WTC11 (cell line): ENCODE data around the gene PLIN1.

Experiments used
- AFF4 ChIP-seq: sonication (generic); formaldehyde crosslinking; IDR thresholded peaks from 2 replicates; pipeline ENCODE4 v1.8.1; 2023; ENCODE audit warnings: mild to moderate bottlenecking, missing genetic modification reagents, borderline replicate concordance
- ATF2 ChIP-seq: sonication (generic); formaldehyde crosslinking; IDR thresholded peaks from 2 replicates; pipeline ENCODE4 v1.8.1; 2022; ENCODE audit warnings: low read depth, missing genetic modification reagents, borderline replicate concordance
- ATF3 ChIP-seq: sonication (generic); formaldehyde crosslinking; conservative IDR thresholded peaks from 2 replicates; pipeline ENCODE4 v1.8.1; 2022; ENCODE audit warnings: mild to moderate bottlenecking, missing genetic modification reagents
- CREB1 ChIP-seq: sonication (generic); formaldehyde crosslinking; IDR thresholded peaks from 2 replicates; pipeline ENCODE4 v1.8.0; 2023; ENCODE audit warnings: mild to moderate bottlenecking, missing genetic modification reagents
- ELF4 ChIP-seq: sonication (generic); formaldehyde crosslinking; IDR thresholded peaks from 2 replicates; pipeline ENCODE4 v1.8.1; 2022; ENCODE audit warnings: low read depth, mild to moderate bottlenecking, moderate library complexity, missing genetic modification reagents
- EMX1 ChIP-seq: fragments of 250-450 bp; sonication (Bioruptor Pico); IDR thresholded peaks from 2 replicates; pipeline ENCODE4 v1.8.0; 2021; ENCODE audit warnings: mild to moderate bottlenecking
- ESRRA ChIP-seq: sonication (generic); formaldehyde crosslinking; IDR thresholded peaks from 2 replicates; pipeline ENCODE4 v1.8.1; 2022; ENCODE audit warnings: mild to moderate bottlenecking, missing genetic modification reagents, borderline replicate concordance
- ETV6 ChIP-seq: sonication (generic); formaldehyde crosslinking; IDR thresholded peaks from 2 replicates; pipeline ENCODE4 v1.8.1; 2022; ENCODE audit warnings: mild to moderate bottlenecking, missing genetic modification reagents
- FOXP1 ChIP-seq: sonication (generic); formaldehyde crosslinking; IDR thresholded peaks from 2 replicates; pipeline ENCODE4 v1.8.0; 2022; ENCODE audit warnings: missing genetic modification reagents, mild to moderate bottlenecking, moderate library complexity, borderline replicate concordance
- IRF2 ChIP-seq: sonication (generic); formaldehyde crosslinking; IDR thresholded peaks from 2 replicates; pipeline ENCODE4 v1.8.0; 2022; ENCODE audit warnings: low read depth, missing genetic modification reagents, borderline replicate concordance
- TF ChIP-seq, protein P1 (sequence below): fragments of 200-600 bp; IDR thresholded peaks from 2 replicates; pipeline ENCODE4 v1.8.0; 2022; ENCODE audit warnings: antibody characterized with exemption
- TF ChIP-seq, protein P2 (sequence below): sonication (generic); formaldehyde crosslinking; IDR thresholded peaks from 2 replicates; pipeline ENCODE4 v1.8.0; 2022; ENCODE audit warnings: mild to moderate bottlenecking, missing genetic modification reagents

- TF ChIP-seq, protein P1, sequence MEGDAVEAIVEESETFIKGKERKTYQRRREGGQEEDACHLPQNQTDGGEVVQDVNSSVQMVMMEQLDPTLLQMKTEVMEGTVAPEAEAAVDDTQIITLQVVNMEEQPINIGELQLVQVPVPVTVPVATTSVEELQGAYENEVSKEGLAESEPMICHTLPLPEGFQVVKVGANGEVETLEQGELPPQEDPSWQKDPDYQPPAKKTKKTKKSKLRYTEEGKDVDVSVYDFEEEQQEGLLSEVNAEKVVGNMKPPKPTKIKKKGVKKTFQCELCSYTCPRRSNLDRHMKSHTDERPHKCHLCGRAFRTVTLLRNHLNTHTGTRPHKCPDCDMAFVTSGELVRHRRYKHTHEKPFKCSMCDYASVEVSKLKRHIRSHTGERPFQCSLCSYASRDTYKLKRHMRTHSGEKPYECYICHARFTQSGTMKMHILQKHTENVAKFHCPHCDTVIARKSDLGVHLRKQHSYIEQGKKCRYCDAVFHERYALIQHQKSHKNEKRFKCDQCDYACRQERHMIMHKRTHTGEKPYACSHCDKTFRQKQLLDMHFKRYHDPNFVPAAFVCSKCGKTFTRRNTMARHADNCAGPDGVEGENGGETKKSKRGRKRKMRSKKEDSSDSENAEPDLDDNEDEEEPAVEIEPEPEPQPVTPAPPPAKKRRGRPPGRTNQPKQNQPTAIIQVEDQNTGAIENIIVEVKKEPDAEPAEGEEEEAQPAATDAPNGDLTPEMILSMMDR: no peak
- TF ChIP-seq FOXP1 (no peak), IRF2 (CRISPR knock-in tag) (no peak), ELF4 (CRISPR knock-in tag) (no peak), ESRRA (CRISPR knock-in tag) (no peak), CREB1 (no peak), EMX1 (CRISPR knock-in tag) (no peak), ATF3 (CRISPR knock-in tag) (no peak), AFF4 (CRISPR knock-in tag) (no peak), ATF2 (no peak), ETV6 (no peak)
- TF ChIP-seq, protein P2, sequence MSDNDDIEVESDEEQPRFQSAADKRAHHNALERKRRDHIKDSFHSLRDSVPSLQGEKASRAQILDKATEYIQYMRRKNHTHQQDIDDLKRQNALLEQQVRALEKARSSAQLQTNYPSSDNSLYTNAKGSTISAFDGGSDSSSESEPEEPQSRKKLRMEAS: no peak
These were observed 53.5 kb downstream of the PLIN1 start for GRCh38 chr15:89625716-89626115.
